Psoas muscle (tissue), 8 donors: ENCODE data around the gene BARHL1. TPM values are rescaled to one million over a fixed set of nuclear protein-coding genes. Genes with fewer than 3 reads are reported as not detected.

Source experiments
- ATAC-seq, 4 donors: fragments of 200-7000 bp; cut with Tn5 transposase; one replicate each; pipeline ENCODE4 v1.9.1; 2020; ENCODE audit warnings: moderate library complexity in 3 of 4, mild to moderate bottlenecking in 2 of 4
- DNase-seq, 2 donors: peaks; one replicate each; pipeline ENCODE4 v3.0.0-alpha.2; 2020
- H3K27ac ChIP-seq: fragments of 200-600 bp; one replicate; pipeline ENCODE4 v1.8.0; 2022
- H3K27me3 ChIP-seq, 3 donors: fragments of 200-600 bp in 1 of 3; one replicate each; pipeline versions ENCODE4 v1.6.1 to v1.8.0; 2013 to 2022; ENCODE audit warnings: low read length in 2 of 3, mild to moderate bottlenecking in 2 of 3, moderate library complexity in 1 of 3; ENCODE audit not compliant: insufficient read depth in 3 of 3
- H3K36me3 ChIP-seq, 2 donors: fragments of 200-600 bp in 1 of 2; one replicate each; pipeline versions ENCODE4 v1.6.1 to v1.8.0; 2013 to 2022; ENCODE audit warnings: low read depth in 1 of 2, mild to moderate bottlenecking in 1 of 2, moderate library complexity in 1 of 2; ENCODE audit not compliant: insufficient read depth in 1 of 2
- H3K4me1 ChIP-seq: fragments of 200-600 bp; one replicate; pipeline ENCODE4 v1.8.0; 2022
- H3K4me3 ChIP-seq: fragments of 200-600 bp; one replicate; pipeline ENCODE4 v1.8.0; 2022; ENCODE audit warnings: mild to moderate bottlenecking
- H3K9me3 ChIP-seq: fragments of 200-600 bp; one replicate; pipeline ENCODE4 v1.8.0; 2022
- CTCF ChIP-seq: fragments of 200-600 bp; IDR thresholded peaks from one replicate; pipeline ENCODE4 v1.8.0; 2022; ENCODE audit warnings: antibody characterized with exemption
- WGBS, 3 donors: extraction: QIAGEN DNeasy Blood & Tissue Kit; methylation state at CpG; one replicate each; pipeline versions ENCODE4 v1.1.6 to v1.1.7; 2013; 5-methylcytosine and 5-hydroxymethylcytosine counted together
- intact Hi-C, 2 donors: fragments of 100-400 bp; cut with DNase I; formaldehyde crosslinking; loops; one replicate each; pipeline versions ENCODE4 v1.11.0 to v1.14.2; 2022
- polyA plus RNA-seq, 3 donors: library from polyadenylated mRNA; stranded (reverse); fragments of 200-250 nt; gene quantifications; one replicate each; pipeline ENCODE4 v1.2.3, GENCODE V29; 2013
- total RNA-seq, 4 donors: library from RNA; stranded (reverse); fragmentation: NEBNext Ultra II Directional in 2 of 4; extraction: Animal tissue kit (Norgen Biotek cat#: 25700) in 2 of 4; gene quantifications; one replicate each; pipeline versions ENCODE4 v1.2.1 to v1.2.4, GENCODE V29; 2021 to 2023
- donor health status: healthy with polysubstance abuse.
- donor health status: DM: no; HTN: no; CAD: no; lungs with moderate emphysema.
- donor health status: Bipolar disorder and iron deficiency.
- donor health status: healthy.
- donor health status: DM: yes; HTN: yes; CAD: no.
- donor health status: DM: no; HTN: no; CAD: no.
- donor health status: DM: no; HTN: no; CAD: no.
- donor health status: DM: yes; HTN: yes; CAD: no.

The BARHL1 gene
- total and polyA plus RNA-seq, 7 donors = not detected

- Histone ChIP-seq H3K4me1 (no peaks in the 10 kb centered on the region), H3K27me3 (peaks cover 0 to 40% (median 9%) of the 10 kb centered on the region in 3 donors), H3K9me3 (no peaks in the 10 kb centered on the region), H3K27ac (no peak overlapping the region), H3K36me3 (no peaks in the 10 kb centered on the region), H3K4me3 (no peak overlapping the region)
- intact Hi-C loops = no loop called here
- no peak for DNase-seq
- no peak for ATAC-seq
- TF ChIP-seq CTCF = no peak
- WGBS, 3 donors = 46 to 50% (median 49%) methylated on average over 21 of the region's 21 CpGs
Measured at GRCh38 chr9:132543960-132544359, 38.4 kb upstream of the BARHL1 start.

- 79 to 81% (median 80%) methylated on average over 9 of the region's 9 CpGs for WGBS, 3 donors
- intact Hi-C loops = no loop called here
- peak in 1 of 2 donors; percentile 7 for DNase-seq
- TF ChIP-seq CTCF = no peak
- Histone ChIP-seq H3K27ac (no peak overlapping the region), H3K4me1 (no peaks in the 10 kb centered on the region), H3K27me3 (peaks cover 0 to 43% (median 9%) of the 10 kb centered on the region in 3 donors), H3K9me3 (no peaks in the 10 kb centered on the region), H3K36me3 (no peaks in the 10 kb centered on the region), H3K4me3 (no peak overlapping the region)
- no peak for ATAC-seq
Measured at GRCh38 chr9:132545578-132545977, 36.8 kb upstream of the BARHL1 start.

- 2% methylated on average over 25 to 27 of the region's 27 CpGs for WGBS, 3 donors
- Histone ChIP-seq H3K27ac (no peak overlapping the region), H3K36me3 (no peaks in the 10 kb centered on the region), H3K4me3 (peak overlapping the region; percentile 25), H3K27me3 (peaks cover 0 to 51% (median 9%) of the 10 kb centered on the region in 3 donors), H3K9me3 (no peaks in the 10 kb centered on the region), H3K4me1 (no peaks in the 10 kb centered on the region)
- peak; percentile 7 for TF ChIP-seq CTCF
- DNase-seq (peak in 1 of 2 donors; percentile 51), ATAC-seq (no peak)
- intact Hi-C loops = no loop called here
Measured at GRCh38 chr9:132546148-132547051, 36.0 kb upstream of the BARHL1 start.

- no peak overlapping the region for H3K27ac ChIP-seq
- H3K4me1 ChIP-seq = no peaks in the 10 kb centered on the region
- H3K9me3 ChIP-seq = no peaks in the 10 kb centered on the region
- TF ChIP-seq CTCF = no peak
- no peaks in the 10 kb centered on the region for H3K36me3 ChIP-seq
- 67 to 86% (median 70%) methylated on average over 7 of the region's 7 CpGs for WGBS, 3 donors
- peaks cover 0 to 53% (median 9%) of the 10 kb centered on the region in 3 donors for H3K27me3 ChIP-seq
- no peak overlapping the region for H3K4me3 ChIP-seq
- ATAC-seq = no peak
- intact Hi-C loops = no loop called here
- peak in 1 of 2 donors; percentile 27 for DNase-seq
Measured at GRCh38 chr9:132547052-132547431, 35.4 kb upstream of the BARHL1 start.
